SK-N-MC (cell line): ENCODE results near the gene CHD2.

ENCODE experiments used
- DNase-seq: peaks from one replicate; pipeline ENCODE4 v3.0.0-alpha.2; 2011; ENCODE audit warnings: low read depth, low spot score
- H3K27ac ChIP-seq: fragments of 200-600 bp; sonication (generic); 2 replicates; pipeline ENCODE4 v1.5.1; 2016; ENCODE audit warnings: mixed run types
- H3K36me3 ChIP-seq: fragments of 200-600 bp; sonication (generic); 2 replicates; pipeline ENCODE4 v1.6.1; 2017; ENCODE audit warnings: antibody characterized with exemption, low read length, mixed read lengths; ENCODE audit not compliant: insufficient read depth
- H3K4me3 ChIP-seq: fragments of 200-600 bp; sonication (generic); 2 replicates; pipeline ENCODE4 v1.5.1; 2016
- H3K9ac ChIP-seq: fragments of 200-600 bp; sonication (generic); 2 replicates; pipeline ENCODE4 v1.8.0; 2017; ENCODE audit warnings: mixed run types, mixed read lengths; ENCODE audit not compliant: insufficient read length
- H3K9me3 ChIP-seq: fragments of 200-600 bp; sonication (generic); 2 replicates; pipeline ENCODE4 v1.6.1; 2017; ENCODE audit warnings: low read depth, mild to moderate bottlenecking, antibody characterized with exemption, low read length, moderate library complexity, mixed read lengths
- EZH2 ChIP-seq: fragments of 200-600 bp; sonication (generic); IDR thresholded peaks from one replicate; pipeline ENCODE4 v1.6.1; 2017; ENCODE audit warnings: antibody characterized with exemption
- FOXP2 ChIP-seq: optimal IDR thresholded peaks from 2 replicates; pipeline ENCODE3; 2011; ENCODE audit warnings: mild to moderate bottlenecking, moderate library complexity; ENCODE audit not compliant: insufficient read depth; ENCODE audit errors: extremely low read length, control extremely low read depth
- POLR2AphosphoS5 ChIP-seq: IDR thresholded peaks from 2 replicates; pipeline ENCODE4 v1.6.1; 2012; ENCODE audit warnings: mild to moderate bottlenecking, low read depth, low read length, borderline replicate concordance

CHD2 gene

GRCh38 chr15:92883876-92884435 lies 16.2 kb upstream of the CHD2 start:
- DNase-seq: no peak
- peak overlapping the region; percentile 92 for H3K27ac ChIP-seq

GRCh38 chr15:92884436-92885223 lies 15.5 kb upstream of the CHD2 start:
- H3K36me3 ChIP-seq: peaks cover 58% of the 10 kb centered on the region
- TF ChIP-seq FOXP2 (no peak), EZH2 (no peak)
- peak overlapping the region; percentile 83 for H3K4me3 ChIP-seq
- H3K27ac ChIP-seq: peak overlapping the region; percentile 92
- no peaks in the 10 kb centered on the region for H3K9me3 ChIP-seq
- no peak for DNase-seq
- H3K9ac ChIP-seq: peak overlapping the region; percentile 99

More at GRCh38 chr15:92883876-92884435, 16.2 kb upstream of the CHD2 start:
- H3K4me3 ChIP-seq: peak overlapping the region; percentile 83
- H3K9me3 ChIP-seq: no peaks in the 10 kb centered on the region
- peak overlapping the region; percentile 99 for H3K9ac ChIP-seq
- peaks cover 52% of the 10 kb centered on the region for H3K36me3 ChIP-seq
- TF ChIP-seq FOXP2: no peak
- no peak for TF ChIP-seq POLR2AphosphoS5
- TF ChIP-seq EZH2: no peak

DNA sequence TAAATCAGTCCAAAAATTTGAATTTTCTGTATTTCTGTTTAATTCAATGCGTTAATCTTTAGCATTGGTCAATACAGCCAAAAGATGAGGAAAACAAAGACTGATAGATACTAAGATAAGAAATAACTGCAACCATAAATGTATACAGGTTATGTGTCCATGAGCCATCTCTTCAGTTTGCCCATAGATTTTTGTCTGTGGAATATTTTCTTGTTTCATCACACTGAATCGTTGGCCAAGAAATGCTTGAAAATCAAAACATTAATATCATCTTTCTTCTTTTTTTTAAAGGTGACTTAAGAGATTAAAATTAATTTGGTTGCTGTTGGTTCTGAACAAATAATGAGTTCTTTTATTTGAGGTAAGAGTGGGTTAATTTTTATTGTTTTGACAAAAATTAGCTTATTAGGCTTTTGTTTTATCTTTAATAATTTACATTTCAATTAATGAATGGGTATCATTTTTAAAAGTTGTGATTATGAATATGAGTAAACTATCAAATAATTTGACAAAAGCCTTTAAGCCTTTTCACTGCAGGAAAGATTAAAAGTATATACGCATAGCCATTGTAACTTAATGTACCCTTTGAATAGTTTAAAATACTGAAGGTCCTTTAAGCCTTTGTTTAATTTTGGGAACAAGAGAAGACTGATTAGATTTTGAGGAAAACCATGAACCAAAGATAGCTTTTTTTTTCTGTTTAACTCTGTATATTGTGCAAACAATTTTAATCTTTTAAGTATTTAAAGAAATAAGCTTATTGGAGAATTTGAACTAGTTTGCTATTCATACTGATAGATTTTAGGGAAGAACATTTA lies 14.7 kb upstream of the CHD2 start:
- peak overlapping the region; percentile 83 for H3K4me3 ChIP-seq

GRCh38 chr15:92886042-92886537 lies 14.0 kb upstream of the CHD2 start:
- Histone ChIP-seq H3K36me3 (peaks cover 73% of the 10 kb centered on the region), H3K9ac (peak overlapping the region; percentile 99), H3K4me3 (peak overlapping the region; percentile 83), H3K27ac (peak overlapping the region; percentile 92; the same call in 1 of the 2 replicates), H3K9me3 (no peaks in the 10 kb centered on the region)
- no peak for DNase-seq
- TF ChIP-seq EZH2 (no peak), FOXP2 (no peak), POLR2AphosphoS5 (no peak)

More for the DNA sequence above, 14.7 kb upstream of the CHD2 start:
- Histone ChIP-seq H3K27ac (peak overlapping the region; percentile 92), H3K9me3 (no peaks in the 10 kb centered on the region), H3K36me3 (peaks cover 66% of the 10 kb centered on the region), H3K9ac (peak overlapping the region; percentile 99)
- TF ChIP-seq POLR2AphosphoS5: no peak
- no peak for TF ChIP-seq FOXP2
- TF ChIP-seq EZH2: no peak
- DNase-seq: no peak

GRCh38 chr15:92886815-92887214 lies 13.3 kb upstream of the CHD2 start:
- H3K9ac ChIP-seq: no peak overlapping the region

GRCh38 chr15:92887869-92888268 lies 12.3 kb upstream of the CHD2 start:
- Histone ChIP-seq H3K9ac (no peak overlapping the region), H3K4me3 (no peak overlapping the region), H3K9me3 (no peaks in the 10 kb centered on the region), H3K27ac (0 out of 2 replicates have a peak overlapping the region, but pooled peaks have one; percentile 2), H3K36me3 (peaks cover 90% of the 10 kb centered on the region)
- TF ChIP-seq FOXP2: no peak
- TF ChIP-seq POLR2AphosphoS5: no peak
- no peak for TF ChIP-seq EZH2
- DNase-seq: no peak

More at GRCh38 chr15:92886815-92887214, 13.3 kb upstream of the CHD2 start:
- peaks cover 80% of the 10 kb centered on the region for H3K36me3 ChIP-seq
- H3K9me3 ChIP-seq: no peaks in the 10 kb centered on the region
- no peak overlapping the region for H3K4me3 ChIP-seq
- TF ChIP-seq FOXP2 (no peak), POLR2AphosphoS5 (no peak), EZH2 (no peak)
- no peak for DNase-seq
- peak overlapping the region; percentile 39; the same call in 1 of the 2 replicates for H3K27ac ChIP-seq

- no peak overlapping the region for H3K27ac ChIP-seq
- no peak for DNase-seq
- TF ChIP-seq POLR2AphosphoS5 (no peak), EZH2 (no peak), FOXP2 (no peak)
- H3K9me3 ChIP-seq: no peaks in the 10 kb centered on the region
- no peak overlapping the region for H3K9ac ChIP-seq
- H3K36me3 ChIP-seq: peaks cover 97% of the 10 kb centered on the region
- no peak overlapping the region for H3K4me3 ChIP-seq
Observed at GRCh38 chr15:92889390-92890107, 10.6 kb upstream of the CHD2 start.
